ENCODE measurements around the gene TBC1D22B. TPM values are rescaled to one million over a fixed set of nuclear protein-coding genes. Genes with fewer than 3 reads are reported as not detected.

TBC1D22B gene
- total RNA-seq, 6 donors from 2014 or later, result 10.0 to 17.8 (median 10.9) TPM

DNA sequence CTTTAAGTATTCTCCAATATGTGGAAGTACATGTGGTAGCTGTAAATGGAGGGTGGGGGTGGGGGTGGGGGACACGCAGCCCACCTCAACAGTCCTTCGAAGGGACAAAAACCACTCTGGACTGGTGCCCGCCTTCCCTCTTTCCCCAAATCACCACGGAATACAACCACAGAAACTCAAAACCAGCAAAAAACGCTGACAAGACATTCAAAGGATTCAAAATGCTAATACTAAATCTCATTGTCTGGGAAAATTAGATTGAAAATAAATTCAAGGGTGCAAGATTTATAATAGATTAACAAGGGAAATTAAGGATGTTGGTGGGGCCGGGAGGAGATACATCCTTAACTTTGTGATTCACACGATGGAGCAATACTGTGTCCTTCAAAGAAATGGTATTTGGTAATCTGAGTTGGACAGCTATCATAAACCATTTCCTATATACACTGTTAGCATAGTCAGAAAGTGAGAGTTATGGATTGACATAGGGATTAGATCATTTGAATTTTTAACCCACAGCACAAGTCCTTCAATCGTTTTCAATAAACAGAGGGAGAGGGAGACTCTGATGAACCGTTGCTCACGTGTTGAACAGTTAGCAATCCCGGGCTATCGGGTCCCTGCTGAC lies 766 bp upstream of the TBC1D22B start:
- Histone ChIP-seq H3K27ac (peak overlapping the region in 3 of 4 donors; percentile 93 to 95 (median 94)), H3K9me3 (no peaks in the 10 kb centered on the region), H3K27me3 (no peaks in the 10 kb centered on the region), H3K4me3 (peak overlapping the region; percentile 4 to 82 (median 80)), H3K36me3 (no peaks in the 10 kb centered on the region), H3K4me1 (peaks cover 15 to 36% (median 22%) of the 10 kb centered on the region in 4 donors)
- DNase-seq, result no peak
- peak in 1 of 2 donors; percentile 50 for ATAC-seq (ENCODE audit: low FRiP score in 2 of 2)
- TF ChIP-seq EP300 (IDR thresholded peaks at IDR 0.05), result no peak
- no peak for TF ChIP-seq POLR2AphosphoS5 (IDR thresholded peaks at IDR 0.05)
- TF ChIP-seq, protein P1, sequence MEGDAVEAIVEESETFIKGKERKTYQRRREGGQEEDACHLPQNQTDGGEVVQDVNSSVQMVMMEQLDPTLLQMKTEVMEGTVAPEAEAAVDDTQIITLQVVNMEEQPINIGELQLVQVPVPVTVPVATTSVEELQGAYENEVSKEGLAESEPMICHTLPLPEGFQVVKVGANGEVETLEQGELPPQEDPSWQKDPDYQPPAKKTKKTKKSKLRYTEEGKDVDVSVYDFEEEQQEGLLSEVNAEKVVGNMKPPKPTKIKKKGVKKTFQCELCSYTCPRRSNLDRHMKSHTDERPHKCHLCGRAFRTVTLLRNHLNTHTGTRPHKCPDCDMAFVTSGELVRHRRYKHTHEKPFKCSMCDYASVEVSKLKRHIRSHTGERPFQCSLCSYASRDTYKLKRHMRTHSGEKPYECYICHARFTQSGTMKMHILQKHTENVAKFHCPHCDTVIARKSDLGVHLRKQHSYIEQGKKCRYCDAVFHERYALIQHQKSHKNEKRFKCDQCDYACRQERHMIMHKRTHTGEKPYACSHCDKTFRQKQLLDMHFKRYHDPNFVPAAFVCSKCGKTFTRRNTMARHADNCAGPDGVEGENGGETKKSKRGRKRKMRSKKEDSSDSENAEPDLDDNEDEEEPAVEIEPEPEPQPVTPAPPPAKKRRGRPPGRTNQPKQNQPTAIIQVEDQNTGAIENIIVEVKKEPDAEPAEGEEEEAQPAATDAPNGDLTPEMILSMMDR (IDR thresholded peaks at IDR 0.05), result no peak
- TF ChIP-seq POLR2A (IDR thresholded peaks at IDR 0.05), result no peak
- WGBS, 2 donors, result 55 to 58% methylated on average over 12 of the region's 12 CpGs

GRCh38 chr6:37257320-37257633 lies 295 bp upstream of the TBC1D22B start:
- ATAC-seq (ENCODE audit: low FRiP score in 2 of 2) (no peak), DNase-seq (no peak)
- Histone ChIP-seq H3K36me3 (no peaks in the 10 kb centered on the region), H3K4me1 (peaks cover 15 to 36% (median 22%) of the 10 kb centered on the region in 4 donors), H3K27me3 (no peaks in the 10 kb centered on the region), H3K4me3 (peak overlapping the region; percentile 4 to 82 (median 80)), H3K9me3 (no peaks in the 10 kb centered on the region), H3K27ac (peak overlapping the region; percentile 91 to 95 (median 94))
- no peak for TF ChIP-seq POLR2AphosphoS5 (IDR thresholded peaks at IDR 0.05)
- TF ChIP-seq EP300 (IDR thresholded peaks at IDR 0.05), result no peak
- TF ChIP-seq, protein P1 (IDR thresholded peaks at IDR 0.05), result no peak
- TF ChIP-seq POLR2A (IDR thresholded peaks at IDR 0.05), result no peak
- WGBS, 2 donors, result 0 to 3% methylated on average over 9 of the region's 9 CpGs

GRCh38 chr6:37258405-37259105 lies 983 bp downstream of the TBC1D22B start:
- TF ChIP-seq, protein P1 (IDR thresholded peaks at IDR 0.05), result no peak
- no peak for TF ChIP-seq POLR2A (IDR thresholded peaks at IDR 0.05)
- no peak for TF ChIP-seq EP300 (IDR thresholded peaks at IDR 0.05)
- no peak for TF ChIP-seq POLR2AphosphoS5 (IDR thresholded peaks at IDR 0.05)
- ATAC-seq (ENCODE audit: low FRiP score in 2 of 2), result no peak
- Histone ChIP-seq H3K36me3 (no peaks in the 10 kb centered on the region), H3K27me3 (no peaks in the 10 kb centered on the region), H3K4me3 (peak overlapping the region; percentile 68 to 82 (median 80)), H3K9me3 (no peaks in the 10 kb centered on the region), H3K4me1 (peaks cover 15 to 36% (median 22%) of the 10 kb centered on the region in 4 donors), H3K27ac (peak overlapping the region; percentile 91 to 95 (median 94))
- WGBS, 2 donors, result 14 to 21% methylated on average over 10 to 11 of the region's 11 CpGs
- DNase-seq, result no peak

DNA sequence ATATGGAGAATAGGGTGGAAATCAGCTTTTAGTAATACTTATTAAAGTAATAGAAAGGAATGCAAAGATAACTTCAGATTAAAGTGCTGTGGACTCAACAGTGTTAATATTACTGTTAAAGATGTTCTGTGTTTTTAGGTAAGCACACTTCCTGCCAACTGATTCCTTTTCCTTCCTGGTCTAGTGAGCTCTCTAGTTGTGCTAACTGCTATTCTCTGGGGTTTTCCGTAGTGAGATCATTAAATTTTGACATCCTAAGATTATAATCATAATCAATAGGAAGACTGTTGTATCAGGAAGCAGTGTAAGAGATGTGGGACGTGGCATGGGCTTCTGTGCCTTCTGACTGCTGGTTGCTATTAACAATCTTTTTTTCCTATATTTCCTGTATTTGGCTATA lies 1.6 kb downstream of the TBC1D22B start:
- Histone ChIP-seq H3K4me1 (peaks cover 15 to 36% (median 22%) of the 10 kb centered on the region in 4 donors), H3K36me3 (no peaks in the 10 kb centered on the region), H3K27ac (no peak overlapping the region), H3K27me3 (no peaks in the 10 kb centered on the region), H3K4me3 (peak overlapping the region in 1 of 4 donors; percentile 80), H3K9me3 (no peaks in the 10 kb centered on the region)
- no peak for DNase-seq
- TF ChIP-seq EP300 (IDR thresholded peaks at IDR 0.05) (no peak), POLR2A (IDR thresholded peaks at IDR 0.05) (no peak), POLR2AphosphoS5 (IDR thresholded peaks at IDR 0.05) (no peak)
- TF ChIP-seq, protein P1 (IDR thresholded peaks at IDR 0.05), result no peak
- WGBS, 2 donors, result 25 to 33% methylated on average over 2 of the region's 2 CpGs
- ATAC-seq (ENCODE audit: low FRiP score in 2 of 2), result no peak
